IPS-18c (cell line): ENCODE data around the gene LPAR6.

Experiments used
- H3K4me3 ChIP-seq: 2 replicates; pipeline ENCODE4 v1.7.0; 2013; ENCODE audit warnings: low read depth, mild to moderate bottlenecking, low read length, moderate library complexity; ENCODE audit not compliant: insufficient read depth
- H3K9me3 ChIP-seq: one replicate; pipeline ENCODE4 v1.6.1; 2013; ENCODE audit warnings: mild to moderate bottlenecking, low read length, moderate library complexity; ENCODE audit not compliant: control insufficient read depth, insufficient read depth

Gene LPAR6

DNA sequence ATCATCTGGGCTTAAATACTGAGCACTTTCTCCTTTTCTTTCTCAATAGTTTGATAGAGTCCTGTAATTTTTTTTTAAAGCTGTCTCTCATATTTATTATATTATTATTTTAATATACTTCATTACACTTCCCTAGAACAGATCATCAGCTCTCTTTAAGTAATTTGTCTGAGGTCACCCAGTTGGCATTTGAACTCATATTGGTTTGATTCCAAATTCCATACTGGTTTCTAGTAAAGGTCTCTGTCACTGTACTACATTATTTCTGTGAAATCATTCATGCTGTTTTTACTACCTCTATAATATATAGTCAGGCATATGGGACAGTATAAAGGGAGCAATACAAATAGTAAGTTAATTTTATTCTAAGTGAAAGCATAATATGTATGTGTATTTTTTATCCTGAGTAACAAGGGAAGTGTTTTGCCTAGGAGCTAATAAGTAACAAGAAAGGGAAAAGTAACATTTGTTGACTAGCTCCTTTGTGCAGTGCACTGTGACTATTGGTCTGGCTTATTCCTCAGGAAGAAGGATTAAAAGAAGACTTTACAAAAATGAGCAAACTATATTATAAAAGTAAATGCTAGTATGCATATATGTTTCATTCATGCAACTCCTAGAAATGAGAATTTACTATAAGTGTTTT is 14.3 kb downstream of the LPAR6 start:
- no peaks in the 10 kb centered on the region for H3K9me3 ChIP-seq
- no peak overlapping the region for H3K4me3 ChIP-seq

DNA sequence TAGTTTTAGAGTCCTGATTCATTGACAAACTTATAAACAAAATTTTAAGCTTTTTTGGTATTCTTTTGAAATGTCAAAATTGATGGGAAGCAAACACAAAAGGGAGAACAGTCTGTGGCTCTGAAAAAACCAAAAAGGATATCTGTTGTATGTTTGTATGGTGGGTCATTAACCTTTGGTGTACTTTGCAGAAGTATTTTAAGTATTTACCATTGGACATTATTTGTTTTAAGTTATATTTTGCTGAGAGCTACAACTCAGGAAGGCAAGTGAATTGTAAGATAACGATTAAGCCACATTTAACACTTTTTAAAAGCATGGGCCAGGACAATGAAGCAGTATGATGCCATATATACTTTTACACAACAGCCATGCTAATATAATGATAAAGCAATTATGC is 15.2 kb downstream of the LPAR6 start:
- no peak overlapping the region for H3K4me3 ChIP-seq
- no peaks in the 10 kb centered on the region for H3K9me3 ChIP-seq

DNA sequence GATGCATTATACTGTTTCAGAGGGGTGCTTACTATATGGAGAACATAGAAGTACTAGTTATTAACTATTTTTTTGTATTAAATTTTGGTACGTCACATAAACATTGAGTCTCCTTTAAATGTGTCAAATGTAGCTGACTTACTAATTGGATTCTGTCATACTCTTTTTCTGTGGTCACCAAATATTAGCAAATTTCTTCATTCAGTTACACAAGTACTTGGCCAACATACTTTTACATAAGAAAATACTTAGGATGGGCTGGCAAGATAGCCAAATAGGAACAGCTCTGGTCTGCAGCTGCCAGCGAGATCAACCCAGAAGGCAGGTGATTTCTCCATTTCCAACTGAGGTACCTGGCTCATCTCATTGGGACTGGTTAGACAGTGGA is 19.2 kb downstream of the LPAR6 start:
- Histone ChIP-seq H3K4me3 (no peak overlapping the region), H3K9me3 (no peaks in the 10 kb centered on the region)

DNA sequence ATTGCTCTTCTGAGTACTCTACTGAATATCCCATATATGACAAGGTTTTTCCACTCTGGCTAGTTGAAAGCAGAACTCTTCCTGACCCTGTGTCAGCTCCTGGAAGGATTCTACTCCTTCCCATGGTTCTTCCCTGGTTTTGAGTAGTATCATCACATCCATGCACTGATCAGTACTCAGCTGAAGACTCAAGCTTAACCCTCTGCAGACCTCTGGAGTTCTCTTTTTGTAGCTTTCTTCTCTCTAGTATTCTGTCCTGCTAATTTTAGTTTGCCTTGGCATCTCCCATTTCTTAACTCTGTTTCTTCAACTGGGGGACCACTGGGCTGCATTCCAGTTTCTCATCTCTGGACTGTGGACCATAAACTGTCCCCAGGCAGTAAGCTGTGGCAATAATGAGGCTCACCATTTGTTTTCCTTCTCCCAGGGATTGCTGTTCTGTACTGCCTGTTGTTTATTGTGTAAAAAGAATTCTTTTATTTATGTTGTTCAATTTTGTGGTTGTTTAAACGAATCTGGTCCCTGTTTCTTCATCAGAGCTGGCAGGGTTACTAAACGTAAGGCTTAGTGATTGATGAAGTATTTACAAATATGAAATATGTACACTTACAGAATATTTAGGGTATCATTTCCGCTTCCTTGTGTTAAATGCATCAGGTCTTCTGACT is 19.7 kb downstream of the LPAR6 start:
- Histone ChIP-seq H3K4me3 (no peak overlapping the region), H3K9me3 (no peaks in the 10 kb centered on the region)

DNA sequence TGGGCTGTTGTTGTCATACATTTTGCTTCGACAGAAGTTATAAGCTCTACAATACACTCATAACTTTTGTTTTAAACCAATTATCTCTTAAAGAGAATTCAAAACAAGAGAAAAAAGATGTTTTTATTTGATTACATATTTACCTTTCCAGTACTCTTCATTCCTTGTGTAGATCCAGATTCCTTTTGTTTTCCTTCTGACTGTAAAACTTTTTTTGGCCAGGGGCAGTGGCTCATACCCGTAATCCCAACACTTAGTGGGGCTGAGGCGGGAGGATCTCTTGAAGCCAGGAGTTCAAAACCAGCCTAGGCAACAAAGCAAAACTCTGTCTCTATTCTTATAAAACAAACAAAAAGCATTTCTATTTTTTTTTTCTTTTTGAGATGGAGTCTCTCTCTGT is 21.7 kb downstream of the LPAR6 start:
- Histone ChIP-seq H3K4me3 (no peak overlapping the region), H3K9me3 (no peaks in the 10 kb centered on the region)

DNA sequence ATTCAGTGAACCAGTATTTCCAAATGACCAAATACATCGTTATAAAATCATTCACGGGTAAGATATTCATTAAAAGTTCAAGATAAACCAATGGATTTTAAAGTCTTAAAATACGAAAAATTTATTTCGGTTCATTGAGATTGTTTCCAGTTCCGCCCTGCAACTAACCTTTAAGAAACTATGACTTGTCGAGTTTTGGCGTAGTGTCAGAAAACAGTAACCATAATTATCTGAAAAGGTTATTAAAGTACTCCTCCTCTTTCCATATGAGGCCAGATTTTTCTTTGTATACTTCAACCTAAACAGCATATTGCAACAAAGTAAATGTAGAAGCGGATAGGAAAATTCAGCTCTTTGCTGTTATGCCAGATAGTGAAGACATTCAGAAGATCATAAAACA is 26.1 kb downstream of the LPAR6 start:
- Histone ChIP-seq H3K9me3 (no peaks in the 10 kb centered on the region), H3K4me3 (no peak overlapping the region)

DNA sequence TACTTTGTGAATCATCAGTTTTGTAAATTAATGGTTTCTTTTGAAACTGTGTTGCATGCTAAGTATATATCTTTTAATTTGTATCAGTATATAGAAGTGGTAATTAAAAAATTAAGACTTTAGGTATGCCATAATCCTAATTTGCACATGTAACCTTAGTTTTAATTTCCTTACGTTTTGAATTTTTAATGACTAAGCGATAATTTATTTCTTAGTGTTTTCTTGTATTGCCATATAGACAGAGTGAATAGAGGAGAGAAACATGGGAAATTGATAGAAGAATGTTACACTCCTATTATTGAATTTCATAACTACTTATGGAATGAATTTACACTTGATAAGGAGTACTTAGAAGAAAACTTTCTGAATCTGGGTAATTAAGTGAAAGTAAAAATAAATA is 29.5 kb downstream of the LPAR6 start:
- no peaks in the 10 kb centered on the region for H3K9me3 ChIP-seq

DNA sequence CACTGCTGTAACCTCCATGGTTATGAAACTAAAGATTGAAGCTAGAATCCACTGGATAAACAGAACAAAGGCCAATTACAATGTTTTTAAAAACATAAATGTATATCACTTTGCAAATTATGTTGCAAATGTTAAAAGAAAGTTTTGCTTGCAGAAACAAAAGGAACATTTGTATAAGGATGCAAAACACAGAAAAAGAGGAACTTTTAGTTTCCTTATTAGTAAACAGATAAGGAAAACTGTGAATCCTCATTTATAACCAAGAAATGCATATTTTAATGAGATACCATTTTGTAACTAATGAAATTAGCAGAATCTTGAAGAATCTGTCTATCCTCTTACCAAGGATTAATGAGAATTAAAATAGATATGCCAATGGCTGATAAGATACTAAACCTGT is 32.3 kb downstream of the LPAR6 start:
- no peaks in the 10 kb centered on the region for H3K9me3 ChIP-seq
- H3K4me3 ChIP-seq = no peak overlapping the region

More for the DNA sequence above, 29.5 kb downstream of the LPAR6 start:
- H3K4me3 ChIP-seq = no peak overlapping the region

DNA sequence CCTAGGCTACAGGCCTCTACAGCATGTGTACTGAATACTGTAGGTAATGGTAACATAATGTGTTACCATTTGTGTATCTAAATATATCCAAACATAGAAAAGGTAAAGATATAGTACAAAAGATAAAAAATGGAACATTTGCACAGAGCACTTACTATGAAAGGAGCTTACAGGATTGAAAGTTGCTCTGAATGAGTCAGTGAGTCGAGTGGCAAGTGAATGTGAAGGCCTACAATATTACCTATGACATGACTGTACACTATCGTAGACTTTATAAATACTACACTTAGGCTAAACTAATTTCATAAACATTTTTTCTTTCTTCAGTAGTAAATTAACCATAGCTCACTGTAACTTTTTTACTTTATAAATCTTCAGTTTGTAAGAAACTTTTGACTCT is 35.1 kb downstream of the LPAR6 start:
- Histone ChIP-seq H3K4me3 (no peak overlapping the region), H3K9me3 (no peaks in the 10 kb centered on the region)

DNA sequence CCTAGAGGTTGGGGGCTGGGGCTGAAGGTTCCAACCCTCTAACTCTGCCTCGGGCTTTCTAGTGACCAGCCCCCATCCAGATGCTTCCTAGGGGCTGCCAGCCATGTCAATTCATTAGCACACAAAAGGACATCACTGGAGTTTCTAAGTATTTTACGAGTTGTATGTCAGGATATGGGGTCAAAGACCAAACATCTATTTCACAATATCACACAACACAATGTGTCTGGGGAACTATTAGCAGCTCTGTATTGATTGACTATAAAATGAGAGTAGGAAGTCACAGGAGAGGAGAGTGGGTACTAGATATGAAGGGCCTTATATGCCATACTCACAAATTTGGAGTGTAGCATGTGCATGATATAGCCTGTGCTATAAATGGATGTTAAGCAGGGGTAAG is 42.1 kb downstream of the LPAR6 start:
- no peaks in the 10 kb centered on the region for H3K9me3 ChIP-seq
- no peak overlapping the region; the same call in 1 of the 2 replicates for H3K4me3 ChIP-seq

DNA sequence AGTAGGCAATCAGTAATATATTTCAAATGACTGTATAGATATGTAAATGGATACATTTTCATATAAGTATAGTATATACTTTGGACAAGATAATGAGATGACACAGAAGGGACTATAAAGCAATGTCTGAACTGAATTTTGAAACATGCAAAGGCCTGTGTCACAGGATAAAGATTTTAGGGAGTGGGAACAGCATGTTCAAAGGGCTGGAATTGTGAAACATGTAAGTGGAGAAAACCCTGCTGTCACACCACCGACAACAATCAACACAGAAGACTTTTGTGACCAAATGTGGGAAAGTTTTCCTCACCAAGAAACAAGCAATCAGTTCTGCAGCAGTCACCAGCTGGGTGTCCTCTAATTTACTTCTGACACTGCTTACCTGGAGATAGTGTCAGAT is 42.9 kb downstream of the LPAR6 start:
- H3K9me3 ChIP-seq = no peaks in the 10 kb centered on the region

More for the DNA sequence above, 42.9 kb downstream of the LPAR6 start:
- no peak overlapping the region for H3K4me3 ChIP-seq
